C4-2B (cell line): ENCODE results near the gene DNAJA1.

Source experiments
- ZFX ChIP-seq: fragments of 450-650 bp; IDR thresholded peaks from 2 replicates; pipeline ENCODE4 v1.6.1; 2017
- TF ChIP-seq, protein P1 (sequence below): fragments of 450-650 bp; conservative IDR thresholded peaks from 2 replicates; pipeline ENCODE4 v1.5.1; 2017; ENCODE audit warnings: mild to moderate bottlenecking

DNA sequence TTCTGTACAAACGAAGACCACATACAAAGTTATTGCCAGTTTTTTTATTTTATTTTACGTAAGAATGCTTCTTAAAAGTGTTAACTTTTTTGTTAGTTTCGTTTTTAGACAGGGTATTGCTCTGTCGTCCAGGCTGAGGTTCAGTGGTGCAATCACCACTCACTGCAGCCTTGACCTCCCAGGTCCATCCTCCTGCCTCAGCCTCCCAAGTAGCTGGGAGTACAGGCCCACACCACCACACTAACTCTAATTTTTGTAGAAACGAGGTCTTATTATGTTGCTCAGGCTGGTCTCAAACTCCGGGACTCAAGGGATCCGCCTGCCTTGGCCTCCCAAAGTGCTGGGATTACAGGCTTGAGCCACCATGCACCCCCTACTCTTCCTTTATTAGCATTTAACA is 2.3 kb upstream of the DNAJA1 start:
- TF ChIP-seq, protein P1, sequence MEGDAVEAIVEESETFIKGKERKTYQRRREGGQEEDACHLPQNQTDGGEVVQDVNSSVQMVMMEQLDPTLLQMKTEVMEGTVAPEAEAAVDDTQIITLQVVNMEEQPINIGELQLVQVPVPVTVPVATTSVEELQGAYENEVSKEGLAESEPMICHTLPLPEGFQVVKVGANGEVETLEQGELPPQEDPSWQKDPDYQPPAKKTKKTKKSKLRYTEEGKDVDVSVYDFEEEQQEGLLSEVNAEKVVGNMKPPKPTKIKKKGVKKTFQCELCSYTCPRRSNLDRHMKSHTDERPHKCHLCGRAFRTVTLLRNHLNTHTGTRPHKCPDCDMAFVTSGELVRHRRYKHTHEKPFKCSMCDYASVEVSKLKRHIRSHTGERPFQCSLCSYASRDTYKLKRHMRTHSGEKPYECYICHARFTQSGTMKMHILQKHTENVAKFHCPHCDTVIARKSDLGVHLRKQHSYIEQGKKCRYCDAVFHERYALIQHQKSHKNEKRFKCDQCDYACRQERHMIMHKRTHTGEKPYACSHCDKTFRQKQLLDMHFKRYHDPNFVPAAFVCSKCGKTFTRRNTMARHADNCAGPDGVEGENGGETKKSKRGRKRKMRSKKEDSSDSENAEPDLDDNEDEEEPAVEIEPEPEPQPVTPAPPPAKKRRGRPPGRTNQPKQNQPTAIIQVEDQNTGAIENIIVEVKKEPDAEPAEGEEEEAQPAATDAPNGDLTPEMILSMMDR = no peak
- TF ChIP-seq ZFX = no peak
